ENCODE data around the gene PPA1.

DNA sequence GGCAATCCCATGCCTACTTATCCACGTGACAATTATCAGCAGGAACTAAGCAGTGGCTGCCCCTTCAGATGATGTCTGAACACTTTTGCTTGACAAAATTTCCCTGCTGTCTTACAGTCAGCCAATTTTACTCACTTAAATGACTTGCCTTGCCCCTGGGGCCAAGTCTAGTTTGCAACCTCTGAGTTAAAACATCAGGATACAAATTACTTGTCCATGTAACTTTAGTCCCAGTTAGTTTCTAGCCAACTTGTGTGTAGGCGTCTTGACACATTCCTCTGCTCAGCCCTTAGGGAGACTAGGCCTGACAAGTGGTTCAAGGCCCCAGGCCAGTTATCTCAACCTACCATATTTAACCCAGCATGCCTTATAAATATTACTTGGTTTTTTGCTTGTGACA is 75.1 kb downstream of the PPA1 start:
- TF ChIP-seq, protein P1, sequence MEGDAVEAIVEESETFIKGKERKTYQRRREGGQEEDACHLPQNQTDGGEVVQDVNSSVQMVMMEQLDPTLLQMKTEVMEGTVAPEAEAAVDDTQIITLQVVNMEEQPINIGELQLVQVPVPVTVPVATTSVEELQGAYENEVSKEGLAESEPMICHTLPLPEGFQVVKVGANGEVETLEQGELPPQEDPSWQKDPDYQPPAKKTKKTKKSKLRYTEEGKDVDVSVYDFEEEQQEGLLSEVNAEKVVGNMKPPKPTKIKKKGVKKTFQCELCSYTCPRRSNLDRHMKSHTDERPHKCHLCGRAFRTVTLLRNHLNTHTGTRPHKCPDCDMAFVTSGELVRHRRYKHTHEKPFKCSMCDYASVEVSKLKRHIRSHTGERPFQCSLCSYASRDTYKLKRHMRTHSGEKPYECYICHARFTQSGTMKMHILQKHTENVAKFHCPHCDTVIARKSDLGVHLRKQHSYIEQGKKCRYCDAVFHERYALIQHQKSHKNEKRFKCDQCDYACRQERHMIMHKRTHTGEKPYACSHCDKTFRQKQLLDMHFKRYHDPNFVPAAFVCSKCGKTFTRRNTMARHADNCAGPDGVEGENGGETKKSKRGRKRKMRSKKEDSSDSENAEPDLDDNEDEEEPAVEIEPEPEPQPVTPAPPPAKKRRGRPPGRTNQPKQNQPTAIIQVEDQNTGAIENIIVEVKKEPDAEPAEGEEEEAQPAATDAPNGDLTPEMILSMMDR (conservative IDR thresholded peaks at IDR 0.05; ENCODE audit: low read depth, low read length), result no peak
- TF ChIP-seq CEBPB (IDR thresholded peaks at IDR 0.05; ENCODE audit: low read depth, low read length) (no peak), MAZ (IDR thresholded peaks at IDR 0.05; ENCODE audit: borderline replicate concordance, low read depth, low read length) (no peak), POLR2A (IDR thresholded peaks at IDR 0.05; ENCODE audit: low read depth, low read length) (no peak), BHLHE40 (IDR thresholded peaks at IDR 0.05; ENCODE audit: low read depth, low read length) (no peak), MXI1 (IDR thresholded peaks at IDR 0.05; ENCODE audit: borderline replicate concordance, low read depth, low read length) (no peak), RAD21 (IDR thresholded peaks at IDR 0.05; ENCODE audit: low read length) (no peak), SMC3 (IDR thresholded peaks at IDR 0.05; ENCODE audit: low read depth, low read length) (no peak), RFX5 (IDR thresholded peaks at IDR 0.05; ENCODE audit: low read depth, low read length) (no peak), RCOR1 (IDR thresholded peaks at IDR 0.05; ENCODE audit: insufficient replicate concordance, low read length) (no peak), NFE2L2 (IDR thresholded peaks at IDR 0.05; ENCODE audit: low read depth, low read length) (no peak)
- TF ChIP-seq, protein P2, sequence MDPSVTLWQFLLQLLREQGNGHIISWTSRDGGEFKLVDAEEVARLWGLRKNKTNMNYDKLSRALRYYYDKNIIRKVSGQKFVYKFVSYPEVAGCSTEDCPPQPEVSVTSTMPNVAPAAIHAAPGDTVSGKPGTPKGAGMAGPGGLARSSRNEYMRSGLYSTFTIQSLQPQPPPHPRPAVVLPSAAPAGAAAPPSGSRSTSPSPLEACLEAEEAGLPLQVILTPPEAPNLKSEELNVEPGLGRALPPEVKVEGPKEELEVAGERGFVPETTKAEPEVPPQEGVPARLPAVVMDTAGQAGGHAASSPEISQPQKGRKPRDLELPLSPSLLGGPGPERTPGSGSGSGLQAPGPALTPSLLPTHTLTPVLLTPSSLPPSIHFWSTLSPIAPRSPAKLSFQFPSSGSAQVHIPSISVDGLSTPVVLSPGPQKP (IDR thresholded peaks at IDR 0.05; ENCODE audit: borderline replicate concordance, low read depth, low read length), result no peak
- TF ChIP-seq, protein P3, sequence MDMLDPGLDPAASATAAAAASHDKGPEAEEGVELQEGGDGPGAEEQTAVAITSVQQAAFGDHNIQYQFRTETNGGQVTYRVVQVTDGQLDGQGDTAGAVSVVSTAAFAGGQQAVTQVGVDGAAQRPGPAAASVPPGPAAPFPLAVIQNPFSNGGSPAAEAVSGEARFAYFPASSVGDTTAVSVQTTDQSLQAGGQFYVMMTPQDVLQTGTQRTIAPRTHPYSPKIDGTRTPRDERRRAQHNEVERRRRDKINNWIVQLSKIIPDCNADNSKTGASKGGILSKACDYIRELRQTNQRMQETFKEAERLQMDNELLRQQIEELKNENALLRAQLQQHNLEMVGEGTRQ (IDR thresholded peaks at IDR 0.05; ENCODE audit: low read depth, low read length), result no peak

All from IMR-90 (cell line).